ENCODE measurements around the gene POT1.

The POT1 gene

DNA sequence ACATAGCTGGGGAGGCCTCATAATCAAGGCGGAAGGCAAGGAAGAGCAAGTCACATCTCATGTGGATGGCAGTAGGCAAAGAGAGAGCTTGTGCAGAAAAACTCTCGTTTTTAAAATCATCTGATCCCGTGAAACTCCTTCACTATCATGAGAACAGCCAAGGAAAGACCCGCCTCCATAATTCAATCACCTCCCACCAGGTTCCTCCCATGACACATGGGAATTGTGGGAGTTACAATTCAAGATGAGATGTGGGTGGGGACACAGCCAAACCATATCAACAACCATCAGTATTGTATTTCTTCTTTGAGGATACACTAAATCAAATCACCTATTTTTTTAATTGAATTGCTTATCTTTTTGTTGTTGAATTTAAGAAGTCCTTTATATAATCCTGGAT, 16.7 kb downstream of the POT1 start:
- DNase-seq (ENCODE audit: low read depth), result no peak

DNA sequence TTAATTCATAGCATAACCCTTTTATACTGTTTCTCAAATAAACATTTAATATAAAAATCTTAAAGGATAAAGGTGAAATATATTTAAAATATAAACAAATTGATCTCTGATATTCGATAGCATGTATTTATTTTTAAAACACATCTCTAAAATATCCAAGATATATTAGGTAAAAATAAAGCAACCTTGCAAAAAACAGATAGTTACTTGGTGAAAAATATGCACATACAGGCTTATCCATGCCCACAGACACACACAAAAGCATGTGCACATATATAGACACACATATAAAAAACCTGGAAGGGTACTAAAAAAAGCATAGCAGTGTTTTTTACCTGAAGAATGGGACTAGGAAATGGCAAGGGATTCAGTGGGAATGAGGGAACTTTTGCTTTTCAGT, 19.8 kb downstream of the POT1 start:
- DNase-seq (ENCODE audit: low read depth), result no peak

DNA sequence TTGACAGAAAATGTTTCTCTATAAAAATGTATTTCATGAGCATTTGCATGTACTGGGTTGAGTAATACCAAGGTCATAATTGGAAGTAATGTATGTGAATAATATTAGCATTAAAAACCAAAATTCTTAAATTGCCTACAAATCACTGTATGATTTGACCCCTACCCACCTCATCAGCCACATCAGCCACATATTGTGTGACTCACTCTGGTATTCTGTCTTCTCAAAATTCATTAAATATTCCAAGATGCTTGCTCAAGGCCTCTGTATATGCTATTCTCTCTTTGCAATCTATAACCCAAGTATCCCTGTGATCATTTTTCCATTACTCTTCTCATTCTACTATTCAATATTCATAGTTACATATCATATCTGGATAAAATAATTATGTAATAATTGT, 21.4 kb downstream of the POT1 start:
- DNase-seq (ENCODE audit: low read depth), result no peak

GRCh38 chr7:124907490-124907889, 22.1 kb downstream of the POT1 start:
- no peak for DNase-seq (ENCODE audit: low read depth)

- no peak for DNase-seq (ENCODE audit: low read depth)
Observed at GRCh38 chr7:124898531-124898930, 31.1 kb downstream of the POT1 start.

DNA sequence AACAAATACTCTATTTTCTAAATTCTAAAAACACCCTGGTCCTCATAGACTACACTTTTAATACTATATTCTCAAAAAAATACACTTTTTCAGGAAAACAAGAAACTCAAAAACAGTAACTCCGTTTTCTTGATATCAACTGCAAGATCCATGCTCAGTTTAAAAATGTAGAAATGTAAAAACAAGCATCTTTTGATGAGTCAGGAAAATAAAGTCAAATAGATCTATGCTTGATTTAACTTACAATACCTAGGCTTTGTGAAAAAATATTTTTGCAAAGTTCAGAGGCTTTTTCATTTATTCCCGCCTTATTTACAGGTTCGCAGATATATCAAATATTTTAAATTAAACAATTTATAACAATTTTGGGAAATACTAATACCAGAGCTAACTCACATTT, 33.6 kb downstream of the POT1 start:
- DNase-seq (ENCODE audit: low read depth), result no peak

GRCh38 chr7:124893140-124893827, 36.3 kb downstream of the POT1 start:
- no peak for DNase-seq (ENCODE audit: low read depth)

DNA sequence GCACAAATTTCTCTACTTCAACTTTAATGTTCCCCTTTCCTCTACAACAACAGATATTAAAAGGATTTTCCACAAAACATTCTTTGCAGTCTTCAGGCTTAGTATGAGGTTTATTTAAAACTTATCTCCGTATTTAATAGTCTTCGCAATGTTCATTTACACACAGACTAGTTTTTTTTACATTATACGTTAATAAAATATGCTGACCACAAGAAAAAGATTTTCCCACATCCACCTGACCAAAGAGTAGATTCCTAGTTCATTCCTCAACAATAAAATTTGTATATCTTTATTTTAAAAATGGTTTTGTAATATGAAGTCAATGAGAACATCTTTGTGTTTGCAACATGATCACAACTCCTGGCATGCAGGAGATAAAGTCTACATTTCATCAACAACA, 42.4 kb downstream of the POT1 start:
- no peak for DNase-seq (ENCODE audit: low read depth)

DNA sequence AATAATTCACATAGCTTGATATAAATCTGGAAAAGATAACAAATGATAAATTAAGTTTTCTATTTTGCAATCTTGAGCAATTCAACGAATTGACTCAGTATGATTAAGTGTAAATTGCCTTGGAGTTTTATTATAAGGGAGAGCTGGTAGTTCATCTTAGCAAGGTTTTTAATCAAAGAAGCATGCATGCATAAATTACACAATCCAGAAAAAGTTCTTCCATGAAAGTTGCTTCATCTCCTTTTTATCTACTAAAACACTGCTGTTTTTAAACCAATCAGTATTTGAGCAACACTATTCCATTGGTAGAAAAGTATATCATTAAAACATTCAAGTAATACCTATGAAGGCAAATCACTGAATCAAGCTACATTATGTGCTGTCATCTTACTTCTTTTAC, 47.6 kb downstream of the POT1 start:
- no peak for DNase-seq (ENCODE audit: low read depth)

- DNase-seq (ENCODE audit: low read depth), result no peak
Observed at GRCh38 chr7:124879771-124880170, 49.9 kb downstream of the POT1 start.

- no peak for DNase-seq (ENCODE audit: low read depth)
Observed at GRCh38 chr7:124879103-124879502, 50.5 kb downstream of the POT1 start.

- DNase-seq (ENCODE audit: low read depth), result no peak
Observed at GRCh38 chr7:124874644-124875163, 54.9 kb downstream of the POT1 start.

GRCh38 chr7:124857672-124858235, 71.9 kb downstream of the POT1 start:
- DNase-seq (ENCODE audit: low read depth), result no peak

DNA sequence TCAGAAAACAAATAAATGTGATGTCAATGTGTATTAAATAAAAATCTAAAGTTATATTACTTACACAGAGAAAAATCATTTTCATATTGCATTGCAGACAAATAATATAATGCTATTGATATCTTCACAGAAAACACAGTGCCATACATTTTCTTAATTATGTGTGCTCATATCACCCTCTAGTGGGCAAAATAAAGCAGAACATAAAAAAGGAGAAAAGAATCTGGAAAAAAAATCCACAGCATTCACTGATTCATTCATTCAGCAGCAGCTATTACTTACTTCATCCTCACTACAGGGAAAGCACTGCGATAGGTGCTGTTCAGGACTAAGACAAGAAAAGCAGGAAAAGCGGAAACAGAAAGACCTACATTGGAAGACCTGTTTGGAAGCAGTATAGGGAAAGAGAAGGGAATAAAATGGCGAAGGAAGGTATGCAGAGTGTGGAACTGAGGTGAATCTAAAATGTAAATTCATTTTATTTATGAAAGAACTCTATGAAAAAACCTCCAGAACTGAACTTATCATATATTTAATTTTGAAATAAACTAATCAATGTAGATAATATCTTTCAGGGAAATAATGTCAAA, 73.2 kb downstream of the POT1 start:
- no peak for DNase-seq (ENCODE audit: low read depth)

GRCh38 chr7:124843336-124843735, 86.3 kb downstream of the POT1 start:
- no peak for DNase-seq (ENCODE audit: low read depth)

DNA sequence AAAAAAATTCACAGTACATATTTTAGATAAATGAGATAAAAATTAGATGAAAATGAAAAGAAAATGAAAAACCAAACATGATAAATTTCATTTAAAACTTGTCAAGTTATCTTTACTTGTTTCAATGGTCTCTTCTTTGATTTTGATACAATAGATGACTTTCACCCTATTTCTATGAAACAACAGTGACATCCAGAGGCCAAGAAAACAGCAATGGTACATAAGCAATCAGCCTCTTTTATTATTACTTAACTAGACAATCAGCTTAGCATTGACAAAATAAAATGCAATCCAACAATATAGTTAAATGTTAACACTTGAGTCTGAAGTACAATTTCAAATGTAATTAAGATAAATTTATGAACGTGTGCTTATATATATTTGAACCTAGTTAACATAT, 89.2 kb downstream of the POT1 start:
- no peak for DNase-seq (ENCODE audit: low read depth)

DNA sequence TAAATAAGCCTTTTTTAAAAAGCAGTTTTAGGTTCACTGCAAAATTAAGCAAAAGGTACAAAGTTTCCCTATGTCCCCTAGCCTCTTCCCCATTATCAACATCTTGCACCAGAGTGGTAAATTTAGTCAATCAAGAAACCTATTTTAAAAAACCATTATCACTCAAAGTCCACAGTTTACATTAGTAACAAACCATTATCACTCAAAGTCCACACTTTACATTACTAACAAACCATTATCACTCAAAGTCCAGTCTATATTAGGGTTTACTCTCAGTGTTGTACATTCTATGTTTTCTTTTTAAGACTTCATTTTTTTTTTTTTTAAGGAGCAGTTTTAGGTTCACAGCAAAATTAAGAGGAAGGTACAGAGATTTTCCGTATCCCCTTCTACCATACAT, 89.9 kb downstream of the POT1 start:
- no peak for DNase-seq (ENCODE audit: low read depth)

- no peak for DNase-seq (ENCODE audit: low read depth)
Observed at GRCh38 chr7:124836173-124836572, 93.5 kb downstream of the POT1 start.

GRCh38 chr7:124818807-124819206, 110.8 kb downstream of the POT1 start:
- no peak for DNase-seq (ENCODE audit: low read depth)

DNA sequence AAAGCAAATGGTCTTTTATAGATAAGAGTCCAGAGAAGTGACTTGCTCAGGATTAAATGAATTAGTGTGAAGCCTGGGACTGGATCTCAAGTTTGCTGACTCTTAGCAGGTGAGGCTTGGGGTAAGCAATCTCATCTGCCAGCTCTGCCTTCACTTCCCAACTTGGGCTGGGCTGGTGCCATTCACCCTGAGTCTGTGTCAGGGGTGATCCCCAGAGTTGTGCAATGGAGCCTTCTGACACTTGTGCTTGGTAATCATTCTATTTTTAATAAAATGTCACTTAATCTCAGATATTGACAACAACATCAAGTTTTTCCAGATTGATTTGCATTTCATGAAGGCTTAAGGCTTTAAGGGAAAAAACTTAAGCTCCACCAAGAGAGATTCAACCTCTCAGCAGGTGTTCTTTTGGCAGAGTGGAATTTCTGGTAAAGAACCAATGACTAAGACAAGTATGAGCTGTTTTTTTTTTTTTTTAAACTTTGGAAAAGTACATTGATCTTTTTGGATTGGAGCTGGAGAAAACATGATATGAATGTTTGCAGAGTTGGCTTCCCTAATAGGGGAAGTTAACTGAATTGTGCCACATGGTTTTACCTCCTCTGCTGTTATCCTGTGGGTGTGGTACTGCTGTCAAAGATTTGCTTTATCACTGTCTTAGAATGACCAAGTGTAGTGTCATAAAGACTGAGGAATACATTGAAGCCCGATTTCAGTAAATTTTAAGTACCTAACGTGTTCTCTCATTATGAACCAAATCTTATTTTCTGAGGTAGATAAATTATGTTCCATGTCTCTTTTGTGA, 115.4 kb downstream of the POT1 start:
- DNase-seq (ENCODE audit: low read depth), result no peak

DNA sequence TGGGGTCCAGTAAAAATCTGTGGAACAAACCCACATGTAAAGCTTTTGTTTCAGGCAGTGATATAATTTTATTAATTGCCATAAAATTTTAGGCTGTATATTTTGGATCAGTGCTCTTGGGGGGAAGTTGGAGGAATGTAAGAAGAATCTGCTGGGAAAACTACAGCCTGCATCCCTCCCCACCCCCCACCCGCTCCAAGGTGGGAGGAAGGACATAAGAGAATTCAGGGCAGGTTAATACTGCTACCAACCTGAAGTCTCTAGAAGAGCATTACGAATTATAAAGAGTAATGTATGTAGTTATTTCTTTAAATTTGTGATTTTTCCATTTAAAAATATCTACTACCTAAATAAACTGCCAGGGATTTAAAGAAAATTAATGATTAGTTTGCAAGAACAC, 116.9 kb downstream of the POT1 start:
- DNase-seq (ENCODE audit: low read depth), result no peak

DNA sequence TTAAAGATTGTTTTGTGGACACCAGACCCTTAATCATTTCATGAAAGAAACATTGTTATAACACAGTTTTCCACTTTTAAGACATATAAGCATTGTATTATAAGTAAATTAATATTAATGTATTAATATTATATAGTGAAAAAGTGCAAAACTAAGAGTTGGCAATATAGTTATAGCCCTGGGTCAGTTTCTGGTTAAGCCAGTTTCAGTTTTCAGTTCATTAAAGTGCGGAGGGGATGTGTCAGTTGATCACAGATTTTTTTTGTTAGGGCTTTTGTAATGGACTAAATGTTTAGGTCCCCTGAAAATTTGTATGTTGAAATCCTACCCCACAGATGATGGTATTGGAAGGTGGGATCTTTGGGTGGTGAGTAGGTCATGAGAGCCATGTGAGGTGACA, 118.3 kb downstream of the POT1 start:
- no peak for DNase-seq (ENCODE audit: low read depth)

DNA sequence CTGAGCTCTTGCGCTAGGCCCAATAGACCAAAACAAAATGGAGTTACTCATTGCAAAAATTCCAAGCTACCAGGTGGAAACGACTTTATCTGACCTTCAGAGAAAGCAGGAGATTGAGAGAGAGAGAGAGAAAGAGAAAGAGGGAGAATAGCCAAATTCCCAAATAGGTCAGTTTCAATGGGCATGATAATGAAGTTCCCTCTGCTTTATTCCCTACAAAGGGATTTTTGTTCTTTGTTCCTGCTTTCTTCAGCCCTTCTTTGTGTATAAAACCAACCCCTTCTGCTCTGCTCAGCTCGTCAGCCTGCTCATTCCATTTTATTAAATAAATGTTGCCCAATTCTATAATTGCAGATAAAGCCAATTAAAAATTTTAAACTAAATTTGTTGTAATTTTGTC, 119.0 kb downstream of the POT1 start:
- DNase-seq (ENCODE audit: low read depth), result no peak
